GM23338 (cell line): ENCODE measurements around the gene HGF. TPM values are rescaled to one million over a fixed set of nuclear protein-coding genes. Genes with fewer than 3 reads are reported as not detected.

Experiments
- ATAC-seq: fragments of 200-7000 bp; cut with Tn5 transposase; 3 replicates; pipeline ENCODE4 v1.9.1; 2020
- DNase-seq: peaks from one replicate; pipeline ENCODE4 v3.0.0-alpha.2; 2015; ENCODE audit warnings: low spot score
- H2AFZ ChIP-seq: fragments of 200-600 bp; sonication (generic); 2 replicates; pipeline ENCODE4 v1.8.0; 2016; ENCODE audit warnings: antibody characterized with exemption, mild to moderate bottlenecking, moderate library complexity
- H3F3A ChIP-seq: fragments of 200-600 bp; sonication (generic); replicated peaks from 2 replicates; pipeline ENCODE4 v1.8.0; 2017; ENCODE audit warnings: antibody characterized with exemption, mixed run types, low read depth
- H3K27ac ChIP-seq: fragments of 200-600 bp; sonication (generic); 2 replicates; pipeline ENCODE4 v1.6.1; 2016; ENCODE audit warnings: low read depth
- H3K27me3 ChIP-seq: fragments of 200-600 bp; sonication (generic); 2 replicates; pipeline ENCODE4 v1.8.0; 2016; ENCODE audit warnings: mild to moderate bottlenecking, mixed run types, moderate library complexity; ENCODE audit not compliant: insufficient read depth
- H3K36me3 ChIP-seq: fragments of 200-600 bp; sonication (generic); 2 replicates; pipeline ENCODE4 v1.8.0; 2016; ENCODE audit warnings: mild to moderate bottlenecking; ENCODE audit not compliant: insufficient read depth
- H3K4me1 ChIP-seq: fragments of 200-600 bp; sonication (generic); 2 replicates; pipeline ENCODE4 v1.8.0; 2016; ENCODE audit warnings: mild to moderate bottlenecking, moderate library complexity; ENCODE audit not compliant: insufficient read depth
- H3K4me2 ChIP-seq: fragments of 200-600 bp; sonication (generic); 2 replicates; pipeline ENCODE4 v1.7.1; 2017; ENCODE audit warnings: mixed run types
- H3K4me3 ChIP-seq: fragments of 200-600 bp; sonication (generic); 2 replicates; pipeline ENCODE4 v1.6.1; 2016; ENCODE audit warnings: mixed run types
- H3K79me2 ChIP-seq: fragments of 200-600 bp; sonication (generic); replicated peaks from 2 replicates; pipeline ENCODE4 v1.8.0; 2017; ENCODE audit warnings: mild to moderate bottlenecking; ENCODE audit not compliant: insufficient read depth
- H3K9me2 ChIP-seq: fragments of 200-600 bp; sonication (generic); 2 replicates; pipeline ENCODE4 v1.8.0; 2017; ENCODE audit not compliant: insufficient read depth
- H4K20me1 ChIP-seq: fragments of 200-600 bp; sonication (generic); replicated peaks from 2 replicates; pipeline ENCODE4 v1.8.0; 2017; ENCODE audit warnings: mild to moderate bottlenecking; ENCODE audit not compliant: insufficient read depth
- H3K27ac Mint-ChIP-seq: 2 replicates; pipeline ENCODE4 v1.8.0; 2020; ENCODE audit warnings: inconsistent platforms, mild to moderate bottlenecking, moderate library complexity, mixed read lengths
- H3K27me3 Mint-ChIP-seq: 3 replicates; pipeline ENCODE4 v1.8.0; 2022; ENCODE audit warnings: low read depth, mild to moderate bottlenecking, moderate library complexity, mixed read lengths, inconsistent platforms; ENCODE audit not compliant: insufficient read depth, poor library complexity
- H3K36me3 Mint-ChIP-seq: 3 replicates; pipeline ENCODE4 v1.8.0; 2021; ENCODE audit warnings: low read depth, mild to moderate bottlenecking, inconsistent platforms, moderate library complexity, mixed read lengths
- H3K4me1 Mint-ChIP-seq: 3 replicates; pipeline ENCODE4 v1.8.0; 2020; ENCODE audit warnings: mild to moderate bottlenecking, inconsistent platforms, mixed read lengths
- H3K4me3 Mint-ChIP-seq: 3 replicates; pipeline ENCODE4 v1.8.0; 2021; ENCODE audit warnings: moderate library complexity, mild to moderate bottlenecking, inconsistent platforms, mixed read lengths
- H3K9me3 Mint-ChIP-seq: 3 replicates; pipeline ENCODE4 v1.8.0; 2020; ENCODE audit warnings: moderate library complexity, mild to moderate bottlenecking, inconsistent platforms, mixed read lengths
- CREB1 ChIP-seq: fragments of 250-450 bp; sonication (Bioruptor Pico); IDR thresholded peaks from 2 replicates; pipeline ENCODE4 v1.5.0; 2020; ENCODE audit warnings: low read depth, mild to moderate bottlenecking, moderate library complexity
- EZH2 ChIP-seq: fragments of 200-600 bp; sonication (generic); IDR thresholded peaks from one replicate; pipeline ENCODE4 v1.8.0; 2017; ENCODE audit warnings: antibody characterized with exemption, mild to moderate bottlenecking, low read depth; ENCODE audit not compliant: unreplicated experiment
- EZH2phosphoT487 ChIP-seq: fragments of 200-600 bp; sonication (generic); IDR thresholded peaks from one replicate; pipeline ENCODE4 v1.8.1; 2018; ENCODE audit warnings: antibody characterized with exemption; ENCODE audit not compliant: unreplicated experiment
- JUNB ChIP-seq: IDR thresholded peaks from one replicate; pipeline ENCODE4 v1.6.1; 2016; ENCODE audit warnings: antibody characterized with exemption; ENCODE audit not compliant: unreplicated experiment
- NANOG ChIP-seq: IDR thresholded peaks from 2 replicates; pipeline ENCODE4 v1.6.1; 2016; ENCODE audit warnings: antibody characterized with exemption, borderline replicate concordance
- POLR2AphosphoS5 ChIP-seq: IDR thresholded peaks from 2 replicates; pipeline ENCODE4 v1.6.1; 2016; ENCODE audit warnings: antibody characterized with exemption, low read depth
- STAT1 ChIP-seq: IDR thresholded peaks from one replicate; pipeline ENCODE4 v1.6.1; 2016; ENCODE audit warnings: antibody characterized with exemption; ENCODE audit not compliant: unreplicated experiment
- ZNF114 ChIP-seq: fragments of 250-450 bp; sonication (Bioruptor Pico); IDR thresholded peaks from 2 replicates; pipeline ENCODE4 v1.5.0; 2020; ENCODE audit warnings: mild to moderate bottlenecking, moderate library complexity
- ZNF331 ChIP-seq: fragments of 250-450 bp; sonication (Bioruptor Pico); IDR thresholded peaks from 2 replicates; pipeline ENCODE4 v1.5.0; 2020; ENCODE audit warnings: low read depth, mild to moderate bottlenecking, moderate library complexity
- polyA plus RNA-seq: library from polyadenylated mRNA; unstranded; fragments of >200 nt; fragmentation: Nextera tagmentation; extraction: Ambion mirVana; gene quantifications from 2 replicates; pipeline ENCODE4 v1.2.1, GENCODE V29; 2016
- total RNA-seq: library from RNA; depleted of rRNA; stranded (reverse); fragments of >200 nt; shearing (Covaris generic); gene quantifications from 2 replicates; pipeline ENCODE4 v1.2.3, GENCODE V29; 2014
- TF ChIP-seq, protein P1 (sequence below): fragments of 250-450 bp; sonication (Bioruptor Pico); IDR thresholded peaks from 2 replicates; pipeline ENCODE4 v1.5.0; 2020; ENCODE audit warnings: mild to moderate bottlenecking, moderate library complexity
- TF ChIP-seq, protein P2 (sequence below): IDR thresholded peaks from one replicate; pipeline ENCODE4 v1.6.1; 2018; ENCODE audit warnings: antibody characterized with exemption; ENCODE audit not compliant: unreplicated experiment
- TF ChIP-seq, protein P3 (sequence below), 2 experiments: fragments of 200-600 bp in 1 of 2; sonication (generic) in 1 of 2; conservative IDR thresholded peaks; 2 replicates each; pipeline versions ENCODE4 v1.5.1 to v1.6.1; 2016 to 2017; ENCODE audit warnings: antibody characterized with exemption in 2 of 2, low read depth in 2 of 2, mild to moderate bottlenecking in 2 of 2, moderate library complexity in 1 of 2
- TF ChIP-seq, protein P4 (sequence below): IDR thresholded peaks from 2 replicates; pipeline ENCODE4 v1.6.1; 2016; ENCODE audit warnings: antibody characterized with exemption

HGF gene
- total and polyA plus RNA-seq, 2 experiments from 2014 or later, result 0.24 to 1.1 TPM

DNA sequence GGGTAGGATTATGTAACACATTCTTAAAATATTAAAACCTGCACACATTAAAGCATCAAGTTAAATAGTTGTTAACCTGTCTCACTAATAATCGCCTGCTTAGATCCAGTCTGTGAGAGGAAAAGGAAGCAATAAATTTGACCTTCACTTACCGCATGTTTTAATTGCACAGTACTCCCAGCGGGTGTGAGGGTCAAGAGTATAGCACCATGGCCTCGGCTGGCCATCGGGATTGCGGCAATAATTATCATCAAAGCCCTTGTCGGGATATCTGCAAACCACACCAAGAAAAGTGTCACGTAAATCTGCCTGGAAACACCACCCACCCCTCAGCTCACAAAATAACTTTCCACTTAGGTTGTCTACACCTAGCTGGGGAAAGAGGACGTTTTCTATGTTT, 26.6 kb downstream of the HGF start:
- no peaks in the 10 kb centered on the region for H3K36me3 ChIP-seq
- H3K4me2 ChIP-seq, result no peak overlapping the region
- no peak for DNase-seq
- no peak for ATAC-seq
- Mint-ChIP-seq H3K4me1 (peaks cover 10% of the 10 kb centered on the region), H3K36me3 (no peaks in the 10 kb centered on the region), H3K27ac (no peak overlapping the region), H3K27me3 (peaks cover 1% of the 10 kb centered on the region), H3K9me3 (no peaks in the 10 kb centered on the region), H3K4me3 (no peak overlapping the region)
- H2AFZ ChIP-seq, result no peak overlapping the region
- H3K27ac ChIP-seq, result no peak overlapping the region
- H3F3A ChIP-seq, result no peaks in the 10 kb centered on the region
- no peaks in the 10 kb centered on the region for H4K20me1 ChIP-seq
- H3K79me2 ChIP-seq, result no peaks in the 10 kb centered on the region
- H3K27me3 ChIP-seq, result no peaks in the 10 kb centered on the region
- TF ChIP-seq ZNF114 (CRISPR knock-in tag), result no peak
- TF ChIP-seq, protein P1, sequence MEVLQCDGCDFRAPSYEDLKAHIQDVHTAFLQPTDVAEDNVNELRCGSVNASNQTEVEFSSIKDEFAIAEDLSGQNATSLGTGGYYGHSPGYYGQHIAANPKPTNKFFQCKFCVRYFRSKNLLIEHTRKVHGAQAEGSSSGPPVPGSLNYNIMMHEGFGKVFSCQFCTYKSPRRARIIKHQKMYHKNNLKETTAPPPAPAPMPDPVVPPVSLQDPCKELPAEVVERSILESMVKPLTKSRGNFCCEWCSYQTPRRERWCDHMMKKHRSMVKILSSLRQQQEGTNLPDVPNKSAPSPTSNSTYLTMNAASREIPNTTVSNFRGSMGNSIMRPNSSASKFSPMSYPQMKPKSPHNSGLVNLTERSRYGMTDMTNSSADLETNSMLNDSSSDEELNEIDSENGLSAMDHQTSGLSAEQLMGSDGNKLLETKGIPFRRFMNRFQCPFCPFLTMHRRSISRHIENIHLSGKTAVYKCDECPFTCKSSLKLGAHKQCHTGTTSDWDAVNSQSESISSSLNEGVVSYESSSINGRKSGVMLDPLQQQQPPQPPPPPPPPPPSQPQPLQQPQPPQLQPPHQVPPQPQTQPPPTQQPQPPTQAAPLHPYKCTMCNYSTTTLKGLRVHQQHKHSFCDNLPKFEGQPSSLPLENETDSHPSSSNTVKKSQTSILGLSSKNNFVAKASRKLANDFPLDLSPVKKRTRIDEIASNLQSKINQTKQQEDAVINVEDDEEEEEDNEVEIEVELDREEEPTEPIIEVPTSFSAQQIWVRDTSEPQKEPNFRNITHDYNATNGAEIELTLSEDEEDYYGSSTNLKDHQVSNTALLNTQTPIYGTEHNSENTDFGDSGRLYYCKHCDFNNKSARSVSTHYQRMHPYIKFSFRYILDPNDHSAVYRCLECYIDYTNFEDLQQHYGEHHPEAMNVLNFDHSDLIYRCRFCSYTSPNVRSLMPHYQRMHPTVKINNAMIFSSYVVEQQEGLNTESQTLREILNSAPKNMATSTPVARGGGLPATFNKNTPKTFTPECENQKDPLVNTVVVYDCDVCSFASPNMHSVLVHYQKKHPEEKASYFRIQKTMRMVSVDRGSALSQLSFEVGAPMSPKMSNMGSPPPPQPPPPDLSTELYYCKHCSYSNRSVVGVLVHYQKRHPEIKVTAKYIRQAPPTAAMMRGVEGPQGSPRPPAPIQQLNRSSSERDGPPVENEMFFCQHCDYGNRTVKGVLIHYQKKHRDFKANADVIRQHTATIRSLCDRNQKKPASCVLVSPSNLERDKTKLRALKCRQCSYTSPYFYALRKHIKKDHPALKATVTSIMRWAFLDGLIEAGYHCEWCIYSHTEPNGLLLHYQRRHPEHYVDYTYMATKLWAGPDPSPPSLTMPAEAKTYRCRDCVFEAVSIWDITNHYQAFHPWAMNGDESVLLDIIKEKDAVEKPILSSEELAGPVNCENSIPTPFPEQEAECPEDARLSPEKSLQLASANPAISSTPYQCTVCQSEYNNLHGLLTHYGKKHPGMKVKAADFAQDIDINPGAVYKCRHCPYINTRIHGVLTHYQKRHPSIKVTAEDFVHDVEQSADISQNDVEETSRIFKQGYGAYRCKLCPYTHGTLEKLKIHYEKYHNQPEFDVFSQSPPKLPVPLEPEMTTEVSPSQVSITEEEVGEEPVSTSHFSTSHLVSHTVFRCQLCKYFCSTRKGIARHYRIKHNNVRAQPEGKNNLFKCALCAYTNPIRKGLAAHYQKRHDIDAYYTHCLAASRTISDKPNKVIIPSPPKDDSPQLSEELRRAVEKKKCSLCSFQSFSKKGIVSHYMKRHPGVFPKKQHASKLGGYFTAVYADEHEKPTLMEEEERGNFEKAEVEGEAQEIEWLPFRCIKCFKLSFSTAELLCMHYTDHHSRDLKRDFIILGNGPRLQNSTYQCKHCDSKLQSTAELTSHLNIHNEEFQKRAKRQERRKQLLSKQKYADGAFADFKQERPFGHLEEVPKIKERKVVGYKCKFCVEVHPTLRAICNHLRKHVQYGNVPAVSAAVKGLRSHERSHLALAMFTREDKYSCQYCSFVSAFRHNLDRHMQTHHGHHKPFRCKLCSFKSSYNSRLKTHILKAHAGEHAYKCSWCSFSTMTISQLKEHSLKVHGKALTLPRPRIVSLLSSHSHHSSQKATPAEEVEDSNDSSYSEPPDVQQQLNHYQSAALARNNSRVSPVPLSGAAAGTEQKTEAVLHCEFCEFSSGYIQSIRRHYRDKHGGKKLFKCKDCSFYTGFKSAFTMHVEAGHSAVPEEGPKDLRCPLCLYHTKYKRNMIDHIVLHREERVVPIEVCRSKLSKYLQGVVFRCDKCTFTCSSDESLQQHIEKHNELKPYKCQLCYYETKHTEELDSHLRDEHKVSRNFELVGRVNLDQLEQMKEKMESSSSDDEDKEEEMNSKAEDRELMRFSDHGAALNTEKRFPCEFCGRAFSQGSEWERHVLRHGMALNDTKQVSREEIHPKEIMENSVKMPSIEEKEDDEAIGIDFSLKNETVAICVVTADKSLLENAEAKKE (CRISPR knock-in tag), result no peak
- TF ChIP-seq, protein P2, sequence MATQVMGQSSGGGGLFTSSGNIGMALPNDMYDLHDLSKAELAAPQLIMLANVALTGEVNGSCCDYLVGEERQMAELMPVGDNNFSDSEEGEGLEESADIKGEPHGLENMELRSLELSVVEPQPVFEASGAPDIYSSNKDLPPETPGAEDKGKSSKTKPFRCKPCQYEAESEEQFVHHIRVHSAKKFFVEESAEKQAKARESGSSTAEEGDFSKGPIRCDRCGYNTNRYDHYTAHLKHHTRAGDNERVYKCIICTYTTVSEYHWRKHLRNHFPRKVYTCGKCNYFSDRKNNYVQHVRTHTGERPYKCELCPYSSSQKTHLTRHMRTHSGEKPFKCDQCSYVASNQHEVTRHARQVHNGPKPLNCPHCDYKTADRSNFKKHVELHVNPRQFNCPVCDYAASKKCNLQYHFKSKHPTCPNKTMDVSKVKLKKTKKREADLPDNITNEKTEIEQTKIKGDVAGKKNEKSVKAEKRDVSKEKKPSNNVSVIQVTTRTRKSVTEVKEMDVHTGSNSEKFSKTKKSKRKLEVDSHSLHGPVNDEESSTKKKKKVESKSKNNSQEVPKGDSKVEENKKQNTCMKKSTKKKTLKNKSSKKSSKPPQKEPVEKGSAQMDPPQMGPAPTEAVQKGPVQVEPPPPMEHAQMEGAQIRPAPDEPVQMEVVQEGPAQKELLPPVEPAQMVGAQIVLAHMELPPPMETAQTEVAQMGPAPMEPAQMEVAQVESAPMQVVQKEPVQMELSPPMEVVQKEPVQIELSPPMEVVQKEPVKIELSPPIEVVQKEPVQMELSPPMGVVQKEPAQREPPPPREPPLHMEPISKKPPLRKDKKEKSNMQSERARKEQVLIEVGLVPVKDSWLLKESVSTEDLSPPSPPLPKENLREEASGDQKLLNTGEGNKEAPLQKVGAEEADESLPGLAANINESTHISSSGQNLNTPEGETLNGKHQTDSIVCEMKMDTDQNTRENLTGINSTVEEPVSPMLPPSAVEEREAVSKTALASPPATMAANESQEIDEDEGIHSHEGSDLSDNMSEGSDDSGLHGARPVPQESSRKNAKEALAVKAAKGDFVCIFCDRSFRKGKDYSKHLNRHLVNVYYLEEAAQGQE, result no peak
- no peak for TF ChIP-seq EZH2
- TF ChIP-seq JUNB, result no peak
- TF ChIP-seq CREB1 (CRISPR knock-in tag), result no peak
- TF ChIP-seq NANOG, result no peak
- no peak for TF ChIP-seq ZNF331 (CRISPR knock-in tag)
- no peak for TF ChIP-seq POLR2AphosphoS5
- no peak for TF ChIP-seq STAT1
- TF ChIP-seq EZH2phosphoT487, result no peak
- TF ChIP-seq, protein P3, sequence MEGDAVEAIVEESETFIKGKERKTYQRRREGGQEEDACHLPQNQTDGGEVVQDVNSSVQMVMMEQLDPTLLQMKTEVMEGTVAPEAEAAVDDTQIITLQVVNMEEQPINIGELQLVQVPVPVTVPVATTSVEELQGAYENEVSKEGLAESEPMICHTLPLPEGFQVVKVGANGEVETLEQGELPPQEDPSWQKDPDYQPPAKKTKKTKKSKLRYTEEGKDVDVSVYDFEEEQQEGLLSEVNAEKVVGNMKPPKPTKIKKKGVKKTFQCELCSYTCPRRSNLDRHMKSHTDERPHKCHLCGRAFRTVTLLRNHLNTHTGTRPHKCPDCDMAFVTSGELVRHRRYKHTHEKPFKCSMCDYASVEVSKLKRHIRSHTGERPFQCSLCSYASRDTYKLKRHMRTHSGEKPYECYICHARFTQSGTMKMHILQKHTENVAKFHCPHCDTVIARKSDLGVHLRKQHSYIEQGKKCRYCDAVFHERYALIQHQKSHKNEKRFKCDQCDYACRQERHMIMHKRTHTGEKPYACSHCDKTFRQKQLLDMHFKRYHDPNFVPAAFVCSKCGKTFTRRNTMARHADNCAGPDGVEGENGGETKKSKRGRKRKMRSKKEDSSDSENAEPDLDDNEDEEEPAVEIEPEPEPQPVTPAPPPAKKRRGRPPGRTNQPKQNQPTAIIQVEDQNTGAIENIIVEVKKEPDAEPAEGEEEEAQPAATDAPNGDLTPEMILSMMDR (conservative IDR thresholded peaks at IDR 0.05; ENCODE audit: low read depth in 2 of 2), result no peak
- TF ChIP-seq, protein P4, sequence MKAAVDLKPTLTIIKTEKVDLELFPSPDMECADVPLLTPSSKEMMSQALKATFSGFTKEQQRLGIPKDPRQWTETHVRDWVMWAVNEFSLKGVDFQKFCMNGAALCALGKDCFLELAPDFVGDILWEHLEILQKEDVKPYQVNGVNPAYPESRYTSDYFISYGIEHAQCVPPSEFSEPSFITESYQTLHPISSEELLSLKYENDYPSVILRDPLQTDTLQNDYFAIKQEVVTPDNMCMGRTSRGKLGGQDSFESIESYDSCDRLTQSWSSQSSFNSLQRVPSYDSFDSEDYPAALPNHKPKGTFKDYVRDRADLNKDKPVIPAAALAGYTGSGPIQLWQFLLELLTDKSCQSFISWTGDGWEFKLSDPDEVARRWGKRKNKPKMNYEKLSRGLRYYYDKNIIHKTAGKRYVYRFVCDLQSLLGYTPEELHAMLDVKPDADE, result no peak
- no peaks in the 10 kb centered on the region for H3K4me1 ChIP-seq
- H3K9me2 ChIP-seq, result no peaks in the 10 kb centered on the region
- H3K4me3 ChIP-seq, result no peak overlapping the region
